HEK293 (cell line): ENCODE measurements around the gene DLEC1.

Experiments used
- BCL11A ChIP-seq: fragments of 450-650 bp; formaldehyde crosslinking; IDR thresholded peaks from 2 replicates; pipeline ENCODE4 v1.5.1; 2016; ENCODE audit warnings: low read depth, missing biosample characterization, missing genetic modification characterization
- ZNF146 ChIP-seq: fragments of 450-650 bp; formaldehyde crosslinking; IDR thresholded peaks from 2 replicates; pipeline ENCODE4 v1.5.1; 2016; ENCODE audit warnings: missing biosample characterization, missing genetic modification characterization

- TF ChIP-seq ZNF146 (tag by site-specific recombination): no peak
- no peak for TF ChIP-seq BCL11A
Measured at GRCh38 chr3:38147421-38147820, 108.4 kb downstream of the DLEC1 start.
